ENCODE measurements around the gene DNAH11.
"Not testable (repeated sequence)": the region's sequence is repeated elsewhere in the genome, so short reads cannot be mapped to it uniquely, and the experiment has no call there.

The DNAH11 gene

DNA sequence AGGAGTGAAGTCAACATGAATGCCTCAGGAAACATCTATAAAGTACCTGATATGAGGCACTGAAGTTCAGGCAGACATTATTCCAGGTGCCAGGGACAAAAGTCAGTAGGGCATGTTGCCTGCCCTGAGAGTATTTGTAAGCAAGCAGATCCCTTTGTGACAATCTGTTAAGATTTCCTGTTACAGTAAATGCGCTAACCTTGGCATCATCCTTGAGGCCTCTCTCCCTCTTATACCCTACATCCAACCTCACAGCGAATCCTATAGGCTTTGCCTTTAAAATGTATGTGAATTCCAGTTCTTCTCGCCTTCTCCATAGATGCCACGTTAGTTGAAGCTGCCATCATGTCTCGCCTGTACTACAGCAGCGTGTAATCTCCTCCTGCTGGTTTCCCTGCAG, 165.3 kb downstream of the DNAH11 start:
- no peak for DNase-seq (ENCODE audit: low read depth in 1 of 2, low spot score in 1 of 2)

DNA sequence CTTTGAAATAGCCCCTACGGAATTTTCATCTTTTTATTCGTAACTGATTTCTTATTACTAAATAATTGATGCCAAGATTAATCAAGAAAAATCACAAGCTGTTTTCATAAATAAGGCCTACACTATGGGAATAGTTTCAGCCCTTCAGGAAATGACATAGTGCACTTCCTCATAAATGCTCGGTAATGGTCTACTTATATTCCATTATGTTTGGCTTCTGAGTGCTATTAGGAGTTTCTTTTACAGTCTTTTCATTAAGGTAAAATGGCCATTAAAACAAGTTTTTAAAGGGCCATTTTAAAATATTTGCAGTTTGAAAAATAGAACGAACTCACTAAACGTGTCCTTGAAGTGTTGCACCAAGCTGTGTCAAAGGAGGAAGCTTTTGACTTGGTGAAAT, 174.5 kb downstream of the DNAH11 start:
- DNase-seq (ENCODE audit: low read depth in 1 of 2, low spot score in 1 of 2) = no peak

DNA sequence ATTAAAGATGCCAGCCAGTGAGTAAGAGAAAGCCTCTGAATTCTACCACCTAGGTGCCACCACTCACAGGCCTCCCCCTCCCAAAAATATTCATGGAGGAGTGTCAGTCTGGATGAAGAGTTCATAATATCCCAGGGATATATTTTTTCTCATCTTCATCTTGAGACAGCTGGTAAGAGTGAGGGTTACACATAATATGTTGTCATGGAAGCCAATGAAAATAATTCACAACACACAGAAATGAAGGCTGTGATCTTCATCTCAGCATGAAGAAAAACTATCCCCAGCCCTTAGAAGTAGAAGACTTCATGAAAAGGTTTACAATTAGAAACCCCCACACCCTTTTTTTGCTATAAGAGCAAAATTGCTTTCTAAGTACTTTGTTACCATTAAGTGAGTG, 175.6 kb downstream of the DNAH11 start:
- DNase-seq (ENCODE audit: low read depth in 1 of 2, low spot score in 1 of 2) = no peak

DNA sequence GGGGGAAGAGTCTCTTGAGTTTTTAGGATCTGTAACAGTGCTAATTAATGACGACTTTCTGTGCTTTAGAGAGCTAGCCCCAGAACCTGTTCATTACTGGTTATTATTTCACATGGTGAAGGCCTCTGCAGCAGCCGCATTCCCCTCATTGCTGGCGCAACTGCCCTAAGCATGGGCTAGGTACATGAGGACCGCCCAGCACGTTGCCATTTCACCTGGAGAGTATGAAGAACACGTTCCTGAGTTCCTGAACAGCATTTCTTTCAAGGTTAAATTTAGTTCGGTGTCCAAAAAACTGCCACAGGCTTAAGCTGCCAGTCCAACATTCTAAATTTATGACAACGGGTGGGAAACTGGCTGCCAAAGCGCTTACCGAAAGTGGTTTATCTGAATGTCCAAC, 177.0 kb downstream of the DNAH11 start:
- no peak for DNase-seq (ENCODE audit: low read depth in 1 of 2, low spot score in 1 of 2)

DNA sequence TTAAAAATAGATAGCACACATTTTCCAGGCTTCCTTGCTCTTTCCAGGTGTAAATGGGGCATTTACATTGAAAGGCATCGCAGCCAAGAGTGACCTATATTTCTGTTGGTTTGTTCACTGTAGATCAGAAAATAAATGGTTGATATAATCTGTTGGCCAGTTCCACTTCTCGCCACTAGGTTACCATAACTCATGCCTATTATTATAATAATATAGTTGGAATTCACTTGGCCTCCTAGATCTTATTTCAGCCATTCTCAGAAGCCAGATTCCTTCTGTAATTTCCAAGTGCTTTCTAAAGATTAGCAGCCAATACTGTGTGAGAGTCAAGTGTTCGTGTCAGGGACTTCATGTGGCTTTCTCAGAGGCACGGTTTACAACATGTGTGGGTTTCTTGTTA, 179.5 kb downstream of the DNAH11 start:
- no peak for DNase-seq (ENCODE audit: low read depth in 1 of 2, low spot score in 1 of 2)

DNA sequence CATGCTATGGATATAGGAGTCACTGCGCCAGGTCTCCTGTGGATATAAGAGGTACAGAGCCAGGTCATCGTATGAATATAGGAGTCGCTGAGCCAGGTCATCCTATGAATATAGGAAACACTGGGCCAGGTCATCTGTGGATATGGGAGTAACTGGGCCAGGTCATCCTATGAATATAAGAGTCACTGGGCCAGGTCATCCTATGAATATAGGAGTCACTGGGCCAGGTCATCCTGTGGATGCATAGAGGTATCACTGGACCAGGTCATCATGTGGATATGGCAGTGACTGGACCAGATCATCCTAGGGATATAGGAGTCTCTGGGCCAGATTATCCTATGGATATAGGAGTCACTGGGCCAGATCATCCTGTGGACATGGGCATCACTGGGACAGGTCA, 181.7 kb downstream of the DNAH11 start:
- no peak for DNase-seq (ENCODE audit: low read depth in 1 of 2, low spot score in 1 of 2)

DNA sequence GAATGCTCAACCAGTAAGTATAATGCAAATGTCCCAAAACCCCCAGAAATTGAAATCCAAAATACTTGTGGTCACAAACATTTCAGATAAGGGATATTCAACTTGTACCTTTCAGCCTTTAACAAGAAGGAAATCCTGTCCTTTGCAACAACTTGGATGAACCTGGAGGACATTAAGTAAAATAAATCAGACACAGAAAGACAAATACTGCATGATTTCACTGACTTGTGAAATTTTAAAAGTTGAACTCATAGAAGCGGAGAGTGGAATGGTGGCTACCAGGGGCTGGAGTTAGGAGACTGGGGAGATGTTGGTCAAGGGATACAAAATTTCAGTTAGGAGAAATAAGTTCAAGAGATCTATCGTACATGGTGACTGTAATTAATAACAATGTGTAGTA, 187.6 kb downstream of the DNAH11 start:
- no peak for DNase-seq (ENCODE audit: low read depth in 1 of 2, low spot score in 1 of 2)

DNA sequence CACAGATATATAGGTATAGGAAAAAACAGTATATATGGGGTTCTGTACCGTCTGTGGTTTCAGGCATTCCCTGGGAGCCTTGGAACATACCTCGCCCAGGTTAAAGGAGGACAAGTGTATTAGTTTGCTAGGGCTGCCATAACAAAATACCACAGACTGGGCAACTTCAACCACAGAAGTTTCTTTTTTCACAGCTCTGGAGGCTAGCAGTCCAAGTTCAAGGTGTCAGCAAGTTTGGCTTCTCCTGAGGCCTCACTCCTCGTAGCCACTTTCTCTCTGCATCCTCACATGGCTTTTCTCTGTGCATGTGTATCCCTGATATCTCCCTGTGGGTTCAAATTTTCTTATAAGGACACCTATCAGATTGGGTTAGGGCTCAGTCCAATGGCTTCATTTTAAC, 189.1 kb downstream of the DNAH11 start:
- no peak for DNase-seq (ENCODE audit: low read depth in 1 of 2, low spot score in 1 of 2)

DNA sequence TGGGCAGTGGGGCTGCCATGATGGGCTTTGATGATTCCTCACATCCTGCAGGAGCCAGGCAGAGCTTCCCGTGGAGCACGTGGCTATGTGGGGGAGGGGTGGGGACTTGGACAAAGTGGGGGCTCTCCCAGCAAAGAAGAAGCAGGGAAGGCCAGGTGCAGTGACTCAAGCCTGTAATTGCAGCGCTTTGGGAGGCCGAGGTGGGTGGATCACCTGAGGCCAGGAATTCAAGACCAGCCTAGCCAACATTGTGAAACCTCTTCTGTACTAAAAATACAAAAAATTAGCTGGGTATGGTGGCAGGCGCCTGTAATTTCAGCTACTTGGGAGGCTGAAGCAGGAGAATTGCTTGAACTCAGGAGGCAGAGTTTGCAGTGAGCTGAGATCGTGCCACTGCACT, 190.1 kb downstream of the DNAH11 start:
- DNase-seq (ENCODE audit: low read depth in 1 of 2, low spot score in 1 of 2) = not testable (repeated sequence)

DNA sequence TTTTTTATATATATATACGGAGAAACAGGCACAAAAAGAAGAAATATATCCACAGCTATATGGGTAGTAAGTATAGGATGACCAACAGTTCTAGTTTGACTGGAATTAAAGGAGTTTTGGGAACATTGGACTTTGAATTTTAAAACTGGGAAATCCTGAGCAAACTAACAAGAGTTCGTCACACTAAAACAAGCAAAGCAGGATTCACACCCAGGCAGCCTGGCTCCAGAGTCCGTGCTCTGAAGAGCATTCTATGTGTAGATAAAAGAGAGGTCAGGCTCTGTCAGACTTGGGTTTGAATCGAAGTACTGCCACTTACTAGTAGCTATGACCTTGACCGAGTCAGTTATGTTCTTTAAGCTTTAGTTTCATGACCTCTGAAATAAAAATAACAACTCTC, 191.0 kb downstream of the DNAH11 start:
- DNase-seq (ENCODE audit: low read depth in 1 of 2, low spot score in 1 of 2) = no peak

DNA sequence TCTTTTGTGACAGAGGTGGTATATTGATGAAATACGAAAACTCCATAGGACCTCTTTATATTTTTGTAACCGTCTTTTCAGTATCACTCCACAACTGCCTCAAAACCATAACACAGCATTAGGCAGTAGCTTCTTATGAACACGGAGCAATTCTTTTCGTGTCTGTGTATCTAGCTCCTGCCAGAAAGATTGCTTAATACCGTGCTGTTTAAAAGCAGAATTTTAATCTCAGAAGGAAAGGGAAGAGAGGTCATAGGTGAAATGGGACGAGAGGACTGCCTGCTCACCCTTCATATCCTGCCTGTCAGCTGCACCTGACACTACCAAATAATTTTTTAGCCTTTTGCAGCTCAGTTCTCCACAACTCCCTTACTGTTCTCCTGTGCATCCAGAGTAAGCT, 200.7 kb downstream of the DNAH11 start:
- no peak for DNase-seq (ENCODE audit: low read depth in 1 of 2, low spot score in 1 of 2)

DNA sequence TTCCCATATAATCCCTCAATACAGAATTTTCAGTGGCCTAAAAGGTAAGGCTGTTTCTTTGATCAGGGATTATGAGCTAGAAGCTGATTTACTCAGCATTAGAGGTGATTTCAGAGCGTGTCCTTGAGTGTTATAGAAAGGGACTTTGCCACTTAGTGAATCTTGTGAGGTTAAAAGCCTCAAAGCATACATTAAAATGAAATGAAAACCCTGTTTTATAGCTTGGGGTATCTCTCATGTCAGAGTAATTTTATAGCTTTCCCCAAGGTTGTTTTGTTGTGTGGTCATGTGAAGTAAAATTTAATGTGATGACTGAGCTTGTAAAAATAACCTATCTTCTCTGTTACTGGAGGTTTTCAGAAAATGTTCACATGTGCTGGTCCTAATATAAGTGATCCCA, 204.1 kb downstream of the DNAH11 start:
- no peak for DNase-seq (ENCODE audit: low read depth in 1 of 2, low spot score in 1 of 2)

DNA sequence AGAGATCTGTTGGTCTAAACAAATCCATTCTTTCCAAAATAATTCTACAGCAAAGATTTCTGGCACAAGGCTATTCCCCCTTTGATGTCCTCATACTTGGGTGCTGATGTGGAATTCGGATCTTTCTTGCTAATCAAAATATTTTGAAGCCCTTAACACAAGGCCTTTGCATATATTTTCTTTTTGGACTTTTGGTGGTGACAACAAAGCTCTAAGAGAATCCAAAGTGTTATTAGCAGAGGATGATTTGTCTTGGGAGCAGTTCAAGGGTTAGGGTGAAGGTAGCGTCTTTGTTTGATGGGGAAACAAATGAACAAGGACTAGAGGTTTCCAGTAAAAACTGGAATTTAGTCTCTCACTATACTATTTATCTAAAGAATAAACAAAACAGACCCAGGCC, 205.0 kb downstream of the DNAH11 start:
- DNase-seq (ENCODE audit: low read depth in 1 of 2, low spot score in 1 of 2) = no peak

DNA sequence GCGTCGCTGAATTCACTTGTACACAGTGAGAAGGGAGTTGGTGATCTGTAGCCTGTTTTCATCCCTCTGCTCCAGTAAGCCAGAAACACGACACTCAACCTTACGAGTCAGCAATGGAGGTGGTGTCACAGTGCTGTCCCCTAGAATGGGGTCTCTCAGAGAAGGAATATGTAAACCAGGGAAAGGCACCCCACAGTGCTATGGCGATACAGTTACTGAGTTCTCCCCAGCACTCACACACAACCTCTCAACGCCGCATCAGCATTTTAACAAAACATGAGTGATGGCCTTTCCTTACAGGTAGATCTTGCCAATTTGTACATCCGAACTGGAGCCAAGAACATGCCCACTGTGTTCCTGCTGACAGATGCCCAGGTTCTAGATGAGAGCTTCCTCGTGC, 206.5 kb downstream of the DNAH11 start:
- DNase-seq (ENCODE audit: low read depth in 1 of 2, low spot score in 1 of 2) = no peak

DNA sequence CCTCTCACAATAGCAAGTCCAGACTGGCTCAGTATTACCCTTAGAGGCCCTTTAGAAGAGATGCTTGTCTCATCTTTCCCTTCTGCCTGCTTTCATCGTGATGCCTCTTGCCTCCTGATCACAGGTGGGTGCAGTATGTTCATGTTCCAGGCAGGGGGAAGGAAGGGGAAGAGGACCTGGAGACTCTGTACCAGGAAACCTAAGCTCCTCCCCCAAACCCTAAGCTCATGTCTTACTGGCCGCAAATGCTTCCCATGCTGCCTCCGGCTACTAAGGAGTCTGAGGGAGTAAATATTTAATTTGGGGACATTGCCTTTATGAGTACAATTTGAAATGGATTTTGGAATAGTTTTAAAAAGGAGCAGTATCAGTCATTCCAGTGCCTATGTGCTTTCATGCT, 210.2 kb downstream of the DNAH11 start:
- no peak for DNase-seq (ENCODE audit: low read depth in 1 of 2, low spot score in 1 of 2)

DNA sequence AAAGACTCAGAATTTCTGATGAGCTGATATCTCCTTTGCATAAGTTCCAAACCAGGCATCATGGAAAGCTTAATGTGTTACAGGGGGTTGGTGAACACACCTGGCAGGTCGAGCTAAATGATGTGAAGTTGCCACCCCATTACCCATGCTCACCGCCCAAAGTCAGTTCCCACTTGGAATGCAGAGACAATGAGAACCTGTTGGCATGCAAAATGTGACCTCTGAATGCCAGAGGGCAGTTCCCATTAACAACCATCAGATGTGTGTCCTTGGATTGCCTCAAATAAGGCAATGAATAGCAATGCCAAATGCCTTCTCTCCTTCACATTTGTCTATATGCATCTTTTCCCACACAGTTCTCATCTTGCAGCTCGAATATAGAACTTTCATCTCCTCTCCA, 212.1 kb downstream of the DNAH11 start:
- no peak for DNase-seq (ENCODE audit: low read depth in 1 of 2, low spot score in 1 of 2)

DNA sequence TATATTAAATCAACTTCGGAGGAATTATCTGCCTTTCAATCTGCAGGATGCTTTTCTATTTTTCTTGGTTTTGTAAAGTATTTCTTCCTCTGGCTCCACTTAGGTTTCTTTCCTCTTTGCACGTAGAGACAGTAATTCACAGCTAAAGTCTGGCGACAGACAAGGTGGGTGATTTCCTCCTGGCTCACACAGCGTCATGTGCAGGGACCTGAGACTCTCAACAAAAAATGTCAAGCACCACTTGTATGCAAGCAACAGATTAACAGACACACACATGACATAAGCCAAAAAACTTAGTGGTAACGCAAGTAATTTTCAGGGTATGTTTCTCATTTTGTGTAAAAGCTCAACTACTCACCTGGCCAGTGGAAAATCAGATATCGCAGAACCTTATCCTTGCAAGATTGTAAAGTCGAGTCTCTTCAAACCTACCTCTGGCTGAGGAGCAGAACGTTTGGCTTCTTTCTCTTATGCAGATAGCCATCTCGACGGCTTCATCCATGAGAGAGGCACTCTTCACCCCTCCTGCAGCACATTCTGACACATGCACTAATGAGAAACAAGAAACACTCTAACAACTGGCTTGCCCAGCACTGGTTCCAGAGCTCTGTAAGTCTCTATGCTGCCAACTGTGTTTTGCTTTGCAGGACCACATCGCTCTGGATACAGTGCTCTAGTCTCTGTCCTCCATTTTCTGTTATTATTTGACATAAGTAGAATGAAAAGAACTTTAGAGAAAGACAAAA, 214.9 kb downstream of the DNAH11 start:
- DNase-seq (ENCODE audit: low read depth in 1 of 2, low spot score in 1 of 2) = no peak

DNA sequence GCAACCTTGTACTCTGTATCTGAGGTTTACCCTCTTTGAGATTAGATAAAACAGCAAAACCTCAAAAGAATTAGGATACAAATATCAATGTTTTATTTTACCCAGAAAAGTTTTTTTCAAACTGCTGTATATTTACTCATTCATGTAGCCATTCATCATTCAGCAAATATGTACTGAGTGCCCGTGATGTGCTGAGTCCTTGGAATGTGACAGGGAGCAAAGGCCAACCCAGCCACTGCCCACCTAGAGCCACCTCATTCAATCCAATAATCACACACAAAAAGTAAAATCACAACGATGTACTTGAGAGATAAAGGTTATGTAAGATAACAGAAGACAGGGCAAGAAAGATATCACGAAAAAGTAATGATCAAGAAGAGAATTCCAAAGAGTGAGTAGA, 215.4 kb downstream of the DNAH11 start:
- DNase-seq (ENCODE audit: low read depth in 1 of 2, low spot score in 1 of 2) = no peak

DNA sequence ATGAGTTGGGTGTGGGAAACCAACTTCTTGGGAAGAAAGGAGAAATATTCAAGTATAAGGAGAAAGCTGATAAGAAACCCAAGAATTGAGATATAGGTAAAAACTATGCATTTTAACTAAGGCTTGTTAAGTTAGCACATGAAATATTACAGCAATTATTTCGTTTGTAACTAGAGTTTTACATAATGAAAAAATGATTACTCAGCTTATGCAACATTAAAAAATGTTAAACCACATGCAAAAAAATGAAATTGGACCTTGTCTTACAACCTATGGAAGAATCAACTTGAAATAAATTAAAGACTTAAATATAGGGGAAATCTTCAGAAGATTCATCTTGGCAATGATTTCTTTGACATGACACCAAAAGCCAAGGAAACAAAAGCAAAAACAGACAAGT, 219.6 kb downstream of the DNAH11 start:
- no peak for DNase-seq (ENCODE audit: low read depth in 1 of 2, low spot score in 1 of 2)

DNA sequence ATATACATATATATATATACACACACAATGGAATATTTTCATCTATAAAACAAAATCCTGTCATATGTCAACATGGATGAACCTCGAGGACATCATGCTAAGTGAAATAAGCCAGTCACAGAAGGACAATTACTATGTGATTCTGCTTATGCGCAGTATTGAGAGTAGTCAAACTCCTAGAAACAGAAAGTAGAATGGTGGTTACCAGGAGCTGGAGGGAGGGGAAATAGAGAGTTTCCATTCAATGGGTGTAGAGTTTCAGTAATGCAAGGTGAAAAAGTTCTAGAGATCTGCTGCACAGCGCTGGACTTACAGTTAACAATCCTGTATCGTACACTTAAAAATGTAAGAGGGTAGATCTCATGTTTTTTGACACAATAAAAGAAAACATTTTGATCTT, 221.0 kb downstream of the DNAH11 start:
- no peak for DNase-seq (ENCODE audit: low read depth in 1 of 2, low spot score in 1 of 2)

DNA sequence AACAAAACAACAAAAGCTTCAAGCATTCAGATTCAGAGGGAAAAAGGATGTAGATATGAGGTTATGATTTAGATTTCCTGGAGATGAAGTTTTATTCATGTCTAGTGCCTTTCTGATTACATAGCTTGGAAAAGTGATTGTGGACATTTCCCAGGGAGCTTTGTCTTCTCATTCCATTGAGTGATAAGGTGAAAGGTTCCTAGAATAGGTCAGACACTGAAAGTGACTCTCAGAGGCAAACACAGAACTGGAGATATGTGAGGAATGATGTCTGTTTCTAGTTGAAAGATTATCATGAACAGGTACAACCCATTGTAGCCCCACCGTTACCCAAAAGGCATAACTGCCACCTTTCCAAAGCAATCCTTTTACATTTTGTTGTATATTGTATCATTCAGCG, 223.4 kb downstream of the DNAH11 start:
- DNase-seq (ENCODE audit: low read depth in 1 of 2, low spot score in 1 of 2) = no peak

DNA sequence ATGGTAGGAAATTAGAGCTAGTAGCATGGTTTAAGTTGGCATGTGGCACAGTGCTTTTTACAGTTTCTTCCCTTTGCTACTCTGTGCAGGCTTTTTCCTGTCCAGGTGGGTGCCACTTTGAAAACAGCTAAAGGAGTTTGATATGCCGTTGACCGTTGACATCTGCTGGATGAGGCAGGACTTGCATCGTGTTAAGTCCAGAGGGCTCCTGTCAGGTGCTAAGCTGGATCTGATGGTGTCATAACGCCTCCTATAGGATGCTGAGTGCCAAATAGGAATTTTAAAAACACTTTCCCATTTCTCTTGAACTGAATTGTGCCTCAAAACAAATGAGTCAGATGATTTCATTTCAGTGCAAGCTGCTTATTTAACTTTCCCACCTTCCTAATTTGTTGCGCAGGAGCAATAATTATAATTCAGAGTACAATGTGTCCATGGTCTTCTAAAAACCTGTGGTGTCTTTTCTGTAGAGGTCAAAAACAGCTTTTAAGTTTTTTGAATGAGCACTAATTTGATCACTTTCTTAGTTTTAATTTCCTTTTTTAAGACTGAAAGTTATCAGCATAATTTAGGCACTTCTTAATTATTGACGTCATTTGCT, 224.6 kb downstream of the DNAH11 start:
- DNase-seq (ENCODE audit: low read depth in 1 of 2, low spot score in 1 of 2) = no peak

DNA sequence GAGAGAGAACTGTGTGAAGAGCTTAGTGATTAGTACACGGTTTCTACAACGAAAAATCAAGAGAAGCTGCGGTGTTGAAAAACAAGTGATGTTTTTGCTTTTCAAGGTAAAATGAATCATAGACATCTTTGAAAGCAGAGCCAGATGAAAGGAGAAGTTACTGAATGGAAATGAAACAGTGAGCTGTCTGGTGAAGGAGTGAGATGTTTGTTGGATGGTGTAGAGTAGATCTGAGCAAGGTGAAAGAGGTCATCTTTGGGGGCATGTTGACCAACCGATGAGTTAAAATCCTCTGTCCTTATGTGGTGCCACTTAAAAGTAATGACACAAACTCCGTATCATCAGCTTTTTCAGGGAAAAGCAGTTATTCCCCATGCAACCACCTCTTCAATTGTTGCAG, 225.4 kb downstream of the DNAH11 start:
- no peak for DNase-seq (ENCODE audit: low read depth in 1 of 2, low spot score in 1 of 2)

Measured in activated T-helper 1 cell treated with anti-CD3 and anti-CD28 coated beads, Interleukin-2, amount 50 U/mL, for 16 hours (primary cell).